Measurements from ENCODE around the gene KCNH4.

The KCNH4 gene

GRCh38 chr17:42179911-42180410 is 981 bp downstream of the KCNH4 start:
- H3K27ac ChIP-seq = no peak overlapping the region
- no peak for TF ChIP-seq CTCF (conservative IDR thresholded peaks at IDR 0.05)
- no peak for TF ChIP-seq ZFX (IDR thresholded peaks at IDR 0.05)

- H3K27ac ChIP-seq = no peak overlapping the region
- TF ChIP-seq ZFX (IDR thresholded peaks at IDR 0.05) = no peak
- TF ChIP-seq CTCF (conservative IDR thresholded peaks at IDR 0.05) = no peak
These were observed 1.6 kb downstream of the KCNH4 start for GRCh38 chr17:42179335-42179734.

GRCh38 chr17:42178817-42179216 is 2.1 kb downstream of the KCNH4 start:
- TF ChIP-seq CTCF (conservative IDR thresholded peaks at IDR 0.05) (no peak), ZFX (IDR thresholded peaks at IDR 0.05) (no peak)
- H3K27ac ChIP-seq = no peak overlapping the region

- H3K27ac ChIP-seq = no peak overlapping the region
- no peak for TF ChIP-seq CTCF (conservative IDR thresholded peaks at IDR 0.05)
- no peak for TF ChIP-seq ZFX (IDR thresholded peaks at IDR 0.05)
These were observed 3.3 kb downstream of the KCNH4 start for GRCh38 chr17:42177684-42178083.

GRCh38 chr17:42174126-42174783 is 6.7 kb downstream of the KCNH4 start:
- H3K27ac ChIP-seq = no peak overlapping the region
- no peak for TF ChIP-seq ZFX (IDR thresholded peaks at IDR 0.05)
- no peak for TF ChIP-seq CTCF (conservative IDR thresholded peaks at IDR 0.05)

GRCh38 chr17:42171831-42172230 is 9.1 kb downstream of the KCNH4 start:
- H3K27ac ChIP-seq = no peak overlapping the region
- no peak for TF ChIP-seq ZFX (IDR thresholded peaks at IDR 0.05)
- no peak for TF ChIP-seq CTCF (conservative IDR thresholded peaks at IDR 0.05)

- TF ChIP-seq ZFX (IDR thresholded peaks at IDR 0.05) (no peak), CTCF (conservative IDR thresholded peaks at IDR 0.05) (no peak)
- no peak overlapping the region for H3K27ac ChIP-seq
These were observed 11.6 kb downstream of the KCNH4 start for GRCh38 chr17:42169351-42169750.

All from C4-2B (cell line).